K562 (cell line): Measurements from ENCODE around the gene SLC7A9. TPM values are rescaled to one million over a fixed set of nuclear protein-coding genes. Genes with fewer than 3 reads are reported as not detected.

Source experiments
- ATAC-seq: fragments of 200-7000 bp; cut with Tn5 transposase; 3 replicates; pipeline ENCODE4 v1.9.1; 2020; ENCODE audit warnings: moderate library complexity
- BruUV-seq: library from RNA; stranded (reverse); fragments of 400-500 nt; replicated peaks from 2 replicates; lab custom pipeline; 2021; lab: Mats Ljungman, UMichigan
- CTCF ChIA-PET: fragments of 300-600 bp; formaldehyde crosslinking; extraction: SDS; loops from one replicate; lab custom pipeline; 2021; ENCODE audit warnings: low intra/inter-chr PET ratio; lab: Yijun Ruan, JAX
- POLR2A ChIA-PET: fragments of 300-600, 350-650 bp; sonication (Branson Sonifier 250); formaldehyde crosslinking; extraction: SDS; loops from one replicate; lab custom pipeline; 2021; ENCODE audit warnings: antibody characterized with exemption, inconsistent platforms; lab: Yijun Ruan, JAX
- DNase-seq, 4 experiments: peaks; one replicate each; pipeline versions ENCODE4 v3.0.0 to v3.0.0-alpha.2; 2011 to 2018; ENCODE audit warnings: low spot score in 3 of 4, mixed read lengths in 3 of 4; ENCODE audit errors: extremely low read depth in 1 of 4
- FAIRE-seq: peaks from 2 replicates; lab custom pipeline; 2011; peaks lifted over from hg19 to GRCh38; lab: Jason Lieb, UNC
- H2AFZ ChIP-seq: 2 replicates; pipeline ENCODE4 v1.6.0; 2011; ENCODE audit warnings: low read depth, low read length, control low read depth, inconsistent platforms
- H3K27ac ChIP-seq: fragments of 200-600 bp; 3 replicates; pipeline ENCODE4 v1.8.0; 2011; ENCODE audit warnings: low read depth, mild to moderate bottlenecking, control low read depth, inconsistent platforms, low read length, moderate library complexity, mixed read lengths; ENCODE audit errors: extremely low read depth
- H3K27me3 ChIP-seq, 2 experiments: fragments of 300-600 bp in 1 of 2; 2 replicates in 1 of 2; 3 replicates in 1 of 2; pipeline versions ENCODE4 v1.6.0 to v1.8.0; 2011; ENCODE audit warnings: inconsistent platforms in 2 of 2, low read length in 2 of 2, mild to moderate bottlenecking in 1 of 2, mixed read lengths in 1 of 2, moderate library complexity in 1 of 2; ENCODE audit not compliant: control insufficient read depth in 2 of 2, insufficient read depth in 2 of 2
- H3K36me3 ChIP-seq: fragments of 300-600 bp; 3 replicates; pipeline ENCODE4 v1.8.0; 2011; ENCODE audit warnings: mild to moderate bottlenecking, low read length, inconsistent platforms; ENCODE audit not compliant: control insufficient read depth, insufficient read depth
- H3K4me1 ChIP-seq, 2 experiments: fragments of 200-600 bp in 1 of 2; replicated peaks in 1 of 2; 2 replicates in 1 of 2; 3 replicates in 1 of 2; pipeline versions ENCODE4 v1.5.1 to v1.8.0; 2011; ENCODE audit warnings: inconsistent platforms in 2 of 2, low read length in 2 of 2, mild to moderate bottlenecking in 1 of 2, mixed read lengths in 1 of 2, moderate library complexity in 1 of 2; ENCODE audit not compliant: control insufficient read depth in 2 of 2, insufficient read depth in 2 of 2
- H3K4me2 ChIP-seq: 2 replicates; pipeline ENCODE4 v1.6.1; 2011; ENCODE audit warnings: low read length, control low read depth, inconsistent platforms, mixed read lengths; ENCODE audit not compliant: insufficient read depth
- H3K4me3 ChIP-seq: fragments of 200-600 bp; sonication (generic), shearing (Covaris generic); 2 replicates; pipeline ENCODE4 v1.5.1; 2016; ENCODE audit warnings: control low read depth, inconsistent platforms
- H3K79me2 ChIP-seq: fragments of 200-600 bp; 3 replicates; pipeline ENCODE4 v1.8.0; 2011; ENCODE audit warnings: low read length, inconsistent platforms; ENCODE audit not compliant: control insufficient read depth, insufficient read depth
- H3K9ac ChIP-seq, 2 experiments: 2 replicates each; pipeline versions ENCODE4 v1.6.0 to v1.6.1; 2011; ENCODE audit warnings: low read depth in 2 of 2, low read length in 2 of 2, control low read depth in 1 of 2, inconsistent platforms in 1 of 2, mild to moderate bottlenecking in 1 of 2, mixed read lengths in 1 of 2; ENCODE audit not compliant: insufficient read depth in 1 of 2
- H3K9me1 ChIP-seq: one replicate; pipeline ENCODE4 v1.6.0; 2011; ENCODE audit warnings: inconsistent platforms, mild to moderate bottlenecking, low read length, moderate library complexity; ENCODE audit not compliant: control insufficient read depth, insufficient read depth
- H3K9me3 ChIP-seq: replicated peaks from 2 replicates; pipeline ENCODE4 v1.5.1; 2011; ENCODE audit warnings: low read depth, low read length, inconsistent platforms; ENCODE audit not compliant: control insufficient read depth, insufficient read depth
- H4K20me1 ChIP-seq: replicated peaks from 2 replicates; pipeline ENCODE4 v1.6.1; 2011; ENCODE audit warnings: low read length, inconsistent platforms, mixed read lengths; ENCODE audit not compliant: control insufficient read depth, insufficient read depth
- CBFA2T3 ChIP-seq: fragments of 450-650 bp; IDR thresholded peaks from 2 replicates; pipeline ENCODE4 v1.6.1; 2017
- CXXC5 ChIP-seq: fragments of 250-450 bp; sonication (Bioruptor Pico); IDR thresholded peaks from 2 replicates; pipeline ENCODE4 v1.8.0; 2022; ENCODE audit warnings: inconsistent platforms, mild to moderate bottlenecking, moderate library complexity
- EHMT2 ChIP-seq: fragments of 450-650 bp; IDR thresholded peaks from 2 replicates; pipeline ENCODE4 v1.6.1; 2018; ENCODE audit warnings: antibody characterized with exemption
- NFYB ChIP-seq: IDR thresholded peaks from 2 replicates; pipeline ENCODE4 v1.6.1; 2011; ENCODE audit warnings: mild to moderate bottlenecking, moderate library complexity; ENCODE audit not compliant: insufficient read length; ENCODE audit errors: extremely low read depth
- PHF20 ChIP-seq: fragments of 450-650 bp; IDR thresholded peaks from 2 replicates; pipeline ENCODE4 v1.6.1; 2018; ENCODE audit not compliant: partially characterized antibody
- ZNF224 ChIP-seq: sonication (generic); formaldehyde crosslinking; IDR thresholded peaks from 2 replicates; pipeline ENCODE4 v1.8.0; 2022; ENCODE audit warnings: mild to moderate bottlenecking, missing genetic modification reagents
- ZNF639 ChIP-seq, 2 experiments: fragments of 200-800 bp in 1 of 2; sonication (Bioruptor generic) in 1 of 2; sonication (generic) in 1 of 2; formaldehyde crosslinking in 1 of 2; IDR thresholded peaks in 1 of 2; conservative IDR thresholded peaks in 1 of 2; 2 replicates each; pipeline versions ENCODE4 v1.5.0 to v1.6.1; 2016 to 2020; ENCODE audit warnings: missing compliant biosample characterization in 1 of 2, missing genetic modification characterization in 1 of 2, missing genetic modification reagents in 1 of 2
- WGBS: fragments of 100-300 bp; shearing (Covaris generic); methylation state at CpG from one replicate; pipeline ENCODE4 v1.1.6; 2016; ENCODE audit warnings: low coverage, mixed read lengths; ENCODE audit not compliant: insufficient coverage; ENCODE audit errors: missing lambda C conversion rate; 5-methylcytosine and 5-hydroxymethylcytosine counted together
- in situ Hi-C: fragments of 300-500 bp; cut with MboI; formaldehyde crosslinking; loops from 4 replicates; pipeline ENCODE4 v1.15.0; 2018; ENCODE audit warnings: inconsistent platforms, mixed read lengths
- intact Hi-C: fragments of 100-400 bp; cut with micrococcal nuclease; formaldehyde crosslinking; loops from 2 replicates; pipeline ENCODE4 v1.14.2; 2022
- polyA plus RNA-seq, 8 experiments: library from polyadenylated mRNA; depleted of rRNA in 4 of 8; stranded (reverse) in 5 of 8; unstranded in 3 of 8; fragments of >200 nt; fragmentation: Nextera tagmentation in 2 of 8; fragmentation: Illumina TruSeq in 1 of 8; extraction: Ambion mirVana in 2 of 8; extraction: Trizol in 1 of 8; gene quantifications; 2 replicates each; pipeline versions ENCODE4 v1.2.1 to v1.2.3, GENCODE V29; 2011 to 2014; ENCODE audit warnings: inconsistent platforms in 1 of 8, missing spikeins in 1 of 8
- total RNA-seq, 7 experiments: library from RNA; depleted of rRNA in 6 of 7; stranded (reverse); fragments of >200 nt in 6 of 7; fragmentation: Illumina TruSeq in 2 of 7; extraction: Trizol in 2 of 7; gene quantifications; 2 replicates each; pipeline versions ENCODE4 v1.2.1 to v1.2.3, GENCODE V29; 2011 to 2021; ENCODE audit warnings: low replicate concordance in 1 of 7

The SLC7A9 gene
- total and polyA plus RNA-seq, 9 of the 15 experiments (the other 6 are each of a cell fraction or from before 2014, with no cell fraction given): not detected

GRCh38 chr19:32901504-32902161 lies 32.1 kb upstream of the SLC7A9 start:
- BruUV-seq: no TSS peak
- ChIA-PET CTCF (no interaction called here), POLR2A (interaction anchor here (0.7 to 1.0 kb wide), 3 partner anchors 24 to 317 kb away, joined by 3 to 4 read pairs (median 3); no protein-coding TSS in a partner anchor)
- DNase-seq: no peak
- H3K27me3 ChIP-seq: no peaks in the 10 kb centered on the region; a peak in 1 of 5 replicates
- H3K4me3 ChIP-seq: no peak overlapping the region
- H4K20me1 ChIP-seq: no peaks in the 10 kb centered on the region
- no peak for TF ChIP-seq PHF20
- no peak for TF ChIP-seq EHMT2
- no peak for TF ChIP-seq CBFA2T3
- TF ChIP-seq CXXC5 (CRISPR knock-in tag): no peak
- no peak for TF ChIP-seq NFYB
- TF ChIP-seq ZNF639 (CRISPR knock-in tag; conservative IDR thresholded peaks at IDR 0.05 in 1 of 2, IDR thresholded peaks at IDR 0.05 in 1 of 2): no peak
- TF ChIP-seq ZNF224 (CRISPR knock-in tag): no peak
- ATAC-seq: no peak
- intact Hi-C loops (no loop called here), in situ Hi-C loops (no loop called here)
- H3K9me1 ChIP-seq: no peaks in the 10 kb centered on the region
- H2AFZ ChIP-seq: no peak overlapping the region
- H3K4me2 ChIP-seq: no peak overlapping the region
- no peaks in the 10 kb centered on the region for H3K36me3 ChIP-seq
- H3K27ac ChIP-seq: no peak overlapping the region
- H3K9ac ChIP-seq: no peak overlapping the region
- whole genome bisulfite sequencing: 7% methylated on average over 4 of the region's 5 CpGs
- FAIRE-seq: no peak
- no peaks in the 10 kb centered on the region for H3K9me3 ChIP-seq
- H3K79me2 ChIP-seq: no peaks in the 10 kb centered on the region
- no peaks in the 10 kb centered on the region for H3K4me1 ChIP-seq
